PFSK-1 (cell line): ENCODE measurements around the gene GNB5.

Experiments
- FOXP2 ChIP-seq: optimal IDR thresholded peaks from 2 replicates; pipeline ENCODE3; 2011; ENCODE audit warnings: borderline replicate concordance, control low read depth, inconsistent platforms; ENCODE audit not compliant: insufficient read depth; ENCODE audit errors: extremely low read length, extremely low read depth
- POLR2AphosphoS5 ChIP-seq: IDR thresholded peaks from 2 replicates; pipeline ENCODE4 v1.6.1; 2012; ENCODE audit warnings: low read depth, mild to moderate bottlenecking, control low read depth, low read length, moderate library complexity
- SIN3A ChIP-seq: IDR thresholded peaks from 2 replicates; pipeline ENCODE4 v1.6.1; 2012; ENCODE audit warnings: mild to moderate bottlenecking, low read length, moderate library complexity, borderline replicate concordance; ENCODE audit not compliant: insufficient read depth
- TAF1 ChIP-seq: IDR thresholded peaks from 2 replicates; pipeline ENCODE4 v1.6.1; 2012; ENCODE audit warnings: low read length, control low read depth, borderline replicate concordance; ENCODE audit not compliant: insufficient read depth
- TF ChIP-seq, protein P1 (sequence below), 2 experiments: IDR thresholded peaks; 2 replicates each; pipeline versions ENCODE4 v1.6.1 to v1.8.0; 2011 to 2012; ENCODE audit warnings: low read depth in 2 of 2, low read length in 2 of 2, control low read depth in 1 of 2, inconsistent platforms in 1 of 2, mild to moderate bottlenecking in 1 of 2, moderate library complexity in 1 of 2; ENCODE audit not compliant: insufficient read depth in 1 of 2

GNB5 gene

DNA sequence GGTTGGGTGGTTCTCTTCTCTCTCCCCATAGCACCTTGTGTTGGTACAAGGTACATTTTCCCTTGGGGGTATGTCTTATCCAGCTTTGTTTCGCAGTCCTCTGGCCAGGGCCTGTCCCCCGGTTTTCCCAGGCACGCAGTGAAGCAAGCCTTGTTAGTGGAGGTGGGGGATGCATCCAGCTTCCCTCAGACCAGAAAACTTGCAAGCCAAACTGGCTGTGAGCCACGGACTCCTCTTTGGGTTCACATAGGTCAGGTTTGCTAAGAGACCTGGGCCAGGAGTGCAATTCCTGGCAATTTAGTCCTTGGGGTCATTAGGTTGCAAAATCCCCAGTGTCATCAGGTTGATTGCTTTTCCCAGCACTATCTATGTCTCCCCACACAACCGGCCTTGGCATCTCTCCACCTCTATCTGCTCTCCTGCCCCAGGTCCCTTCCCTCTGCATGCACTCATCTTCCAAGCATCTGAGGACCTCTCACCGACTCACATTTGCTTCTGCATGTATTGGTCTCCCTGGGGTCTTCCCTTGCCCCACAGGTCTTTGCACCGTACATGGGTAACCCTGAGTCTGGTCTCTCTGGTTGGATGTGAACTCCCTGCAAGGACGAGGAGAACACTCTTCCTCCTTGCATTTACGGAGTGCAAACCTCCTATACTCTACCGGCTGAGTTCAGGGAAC lies 112.9 kb downstream of the GNB5 start:
- TF ChIP-seq SIN3A (no peak), FOXP2 (no peak), POLR2AphosphoS5 (no peak), TAF1 (no peak)
- TF ChIP-seq, protein P1, sequence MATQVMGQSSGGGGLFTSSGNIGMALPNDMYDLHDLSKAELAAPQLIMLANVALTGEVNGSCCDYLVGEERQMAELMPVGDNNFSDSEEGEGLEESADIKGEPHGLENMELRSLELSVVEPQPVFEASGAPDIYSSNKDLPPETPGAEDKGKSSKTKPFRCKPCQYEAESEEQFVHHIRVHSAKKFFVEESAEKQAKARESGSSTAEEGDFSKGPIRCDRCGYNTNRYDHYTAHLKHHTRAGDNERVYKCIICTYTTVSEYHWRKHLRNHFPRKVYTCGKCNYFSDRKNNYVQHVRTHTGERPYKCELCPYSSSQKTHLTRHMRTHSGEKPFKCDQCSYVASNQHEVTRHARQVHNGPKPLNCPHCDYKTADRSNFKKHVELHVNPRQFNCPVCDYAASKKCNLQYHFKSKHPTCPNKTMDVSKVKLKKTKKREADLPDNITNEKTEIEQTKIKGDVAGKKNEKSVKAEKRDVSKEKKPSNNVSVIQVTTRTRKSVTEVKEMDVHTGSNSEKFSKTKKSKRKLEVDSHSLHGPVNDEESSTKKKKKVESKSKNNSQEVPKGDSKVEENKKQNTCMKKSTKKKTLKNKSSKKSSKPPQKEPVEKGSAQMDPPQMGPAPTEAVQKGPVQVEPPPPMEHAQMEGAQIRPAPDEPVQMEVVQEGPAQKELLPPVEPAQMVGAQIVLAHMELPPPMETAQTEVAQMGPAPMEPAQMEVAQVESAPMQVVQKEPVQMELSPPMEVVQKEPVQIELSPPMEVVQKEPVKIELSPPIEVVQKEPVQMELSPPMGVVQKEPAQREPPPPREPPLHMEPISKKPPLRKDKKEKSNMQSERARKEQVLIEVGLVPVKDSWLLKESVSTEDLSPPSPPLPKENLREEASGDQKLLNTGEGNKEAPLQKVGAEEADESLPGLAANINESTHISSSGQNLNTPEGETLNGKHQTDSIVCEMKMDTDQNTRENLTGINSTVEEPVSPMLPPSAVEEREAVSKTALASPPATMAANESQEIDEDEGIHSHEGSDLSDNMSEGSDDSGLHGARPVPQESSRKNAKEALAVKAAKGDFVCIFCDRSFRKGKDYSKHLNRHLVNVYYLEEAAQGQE (IDR thresholded peaks at IDR 0.05; ENCODE audit: insufficient read depth in 1 of 2, low read depth in 2 of 2, low read length in 2 of 2), result no peak

GRCh38 chr15:52076889-52077781 lies 114.1 kb downstream of the GNB5 start:
- TF ChIP-seq TAF1 (no peak), POLR2AphosphoS5 (no peak), SIN3A (no peak), FOXP2 (no peak)
- TF ChIP-seq, protein P1 (IDR thresholded peaks at IDR 0.05; ENCODE audit: insufficient read depth in 1 of 2, low read depth in 2 of 2, low read length in 2 of 2), result no peak

DNA sequence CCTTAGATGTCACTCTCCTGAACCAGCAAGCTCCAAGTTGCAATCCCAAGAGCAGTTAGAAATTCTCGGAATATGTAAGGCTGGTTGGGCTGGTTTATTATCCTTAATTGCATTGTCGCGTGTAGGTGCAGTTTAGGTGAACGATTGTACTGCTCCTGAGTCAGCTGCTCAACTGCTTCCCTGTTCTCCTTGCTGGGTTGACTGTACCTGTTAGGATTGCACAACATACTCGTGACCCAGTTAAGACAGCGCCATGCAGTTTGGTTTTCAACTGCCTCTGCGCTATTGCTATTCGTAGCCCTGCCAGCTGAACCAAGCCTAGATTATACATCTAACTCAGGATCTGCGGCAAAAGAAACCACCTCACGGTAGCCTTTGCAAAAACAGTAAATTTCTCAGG lies 119.6 kb downstream of the GNB5 start:
- TF ChIP-seq TAF1 (no peak), SIN3A (no peak), FOXP2 (no peak), POLR2AphosphoS5 (no peak)
- TF ChIP-seq, protein P1 (IDR thresholded peaks at IDR 0.05; ENCODE audit: insufficient read depth in 1 of 2, low read depth in 2 of 2, low read length in 2 of 2), result no peak

DNA sequence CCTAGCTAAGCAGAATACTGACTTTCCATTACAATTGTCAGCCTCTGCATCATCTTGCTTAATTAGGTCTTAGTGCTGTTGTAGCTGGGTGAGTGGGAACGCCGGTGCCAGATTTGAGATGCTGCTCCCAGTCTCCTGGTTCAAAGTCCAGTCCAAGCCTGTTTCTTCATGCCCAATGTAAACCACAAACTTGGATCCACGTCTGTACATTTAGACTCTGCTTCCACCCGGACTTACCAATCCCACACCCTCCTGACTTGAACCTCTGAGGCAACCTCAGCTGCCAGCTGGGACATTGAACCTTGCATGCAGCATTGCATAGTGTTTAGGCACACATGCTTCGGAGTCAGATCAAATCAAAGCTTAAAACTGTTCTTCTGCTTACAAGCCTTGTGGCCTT lies 121.6 kb downstream of the GNB5 start:
- TF ChIP-seq SIN3A, result no peak

- no peak for TF ChIP-seq FOXP2
- no peak for TF ChIP-seq TAF1
- TF ChIP-seq SIN3A, result no peak
- no peak for TF ChIP-seq POLR2AphosphoS5
- TF ChIP-seq, protein P1 (IDR thresholded peaks at IDR 0.05; ENCODE audit: insufficient read depth in 1 of 2, low read depth in 2 of 2, low read length in 2 of 2), result no peak
Observed at GRCh38 chr15:52068004-52068615, 123.1 kb downstream of the GNB5 start.
